Colon (tissue), 2 donors: ENCODE measurements around the gene SLC24A3.

Experiments
- FAIRE-seq: peaks from 2 replicates; lab custom pipeline; 2012; peaks lifted over from hg19 to GRCh38; lab: Jason Lieb, UNC
- donor health status: control.
- donor health status: control.

The SLC24A3 gene

DNA sequence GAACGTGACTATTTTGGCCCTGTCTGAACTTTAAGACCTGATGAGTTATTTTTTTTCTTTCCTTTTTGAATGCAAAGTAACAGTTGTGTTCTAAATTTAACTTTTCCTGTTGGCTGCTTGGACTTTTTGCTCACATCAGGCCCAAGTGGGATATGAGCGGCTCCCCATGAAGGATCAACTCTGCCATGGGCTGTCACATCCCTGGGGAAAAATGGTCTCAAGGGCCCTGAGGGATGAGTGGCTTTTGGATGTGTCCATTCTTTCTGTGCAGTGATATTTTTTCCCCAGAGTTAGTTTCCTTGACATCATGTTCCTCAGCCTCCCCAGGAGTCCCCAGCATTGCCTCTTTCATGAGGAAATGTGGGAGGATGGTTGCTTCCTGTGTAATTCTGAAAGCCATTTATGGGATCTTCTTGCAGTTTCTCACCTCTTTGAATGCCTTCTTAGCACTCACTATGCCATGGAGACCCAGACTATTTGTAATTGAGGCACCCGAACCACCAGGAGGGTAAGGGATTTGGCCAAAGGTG lies 92.5 kb downstream of the SLC24A3 start:
- FAIRE-seq = no peak

DNA sequence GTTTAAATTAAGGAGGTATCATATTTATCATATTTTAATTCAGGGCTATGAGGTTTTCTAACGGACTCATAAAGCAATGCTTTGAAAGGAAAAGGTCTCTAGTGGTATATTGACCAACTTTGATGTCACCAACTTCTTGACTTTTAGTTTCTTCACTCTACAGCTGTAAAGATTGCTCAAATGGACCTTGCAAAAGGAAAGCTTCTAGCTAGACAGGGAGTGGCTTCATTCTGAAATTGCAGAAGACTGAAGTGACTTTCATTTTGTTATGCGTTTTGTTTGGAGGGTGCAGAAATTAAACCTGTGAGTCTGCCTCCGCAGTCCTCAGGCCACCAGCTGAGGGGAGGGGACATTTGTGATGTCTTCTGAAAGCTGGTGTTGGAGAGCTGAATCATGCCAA lies 95.7 kb downstream of the SLC24A3 start:
- no peak for FAIRE-seq

DNA sequence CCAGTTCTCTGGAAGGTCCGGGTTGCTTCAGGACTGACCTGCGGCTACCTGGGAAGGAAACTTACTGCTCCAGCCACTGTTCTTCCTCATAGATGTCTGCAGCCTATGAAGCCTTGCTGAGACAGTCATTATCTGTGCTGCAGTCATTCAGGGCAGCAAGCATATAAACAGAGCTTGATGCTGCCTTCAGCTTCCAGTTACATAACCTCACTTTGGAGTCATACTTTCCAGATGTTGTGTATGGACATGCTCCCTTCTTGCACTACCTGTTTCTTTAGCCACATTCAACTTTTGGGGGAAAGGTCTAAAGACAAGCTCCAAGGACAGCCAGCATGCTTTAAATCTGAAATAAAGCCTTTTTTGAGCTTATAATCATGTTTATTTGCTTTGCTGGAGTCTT lies 98.1 kb downstream of the SLC24A3 start:
- no peak for FAIRE-seq

- FAIRE-seq = no peak
Observed at GRCh38 chr20:19313342-19314069, 101.1 kb downstream of the SLC24A3 start.

DNA sequence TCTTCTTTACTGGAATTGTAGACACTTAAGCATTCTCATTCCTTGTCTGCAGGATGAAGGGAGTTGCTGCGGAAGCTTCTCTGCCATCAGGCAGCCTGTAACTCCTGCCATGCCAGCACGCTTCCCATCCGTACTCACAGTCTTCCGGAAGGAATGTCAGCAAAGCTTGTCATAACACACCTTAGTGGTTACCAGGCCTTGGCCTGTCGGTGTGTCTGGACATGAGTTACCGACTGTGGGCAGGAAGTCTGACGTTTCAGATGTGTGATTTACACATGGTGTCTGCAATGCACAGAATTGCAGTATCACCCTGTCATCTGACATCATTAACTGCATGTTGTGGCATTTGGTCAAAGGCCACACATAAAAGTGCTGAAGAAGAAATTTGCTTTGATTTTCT lies 102.2 kb downstream of the SLC24A3 start:
- FAIRE-seq = no peak

- no peak for FAIRE-seq
Observed at GRCh38 chr20:19317237-19318069, 105.0 kb downstream of the SLC24A3 start.

DNA sequence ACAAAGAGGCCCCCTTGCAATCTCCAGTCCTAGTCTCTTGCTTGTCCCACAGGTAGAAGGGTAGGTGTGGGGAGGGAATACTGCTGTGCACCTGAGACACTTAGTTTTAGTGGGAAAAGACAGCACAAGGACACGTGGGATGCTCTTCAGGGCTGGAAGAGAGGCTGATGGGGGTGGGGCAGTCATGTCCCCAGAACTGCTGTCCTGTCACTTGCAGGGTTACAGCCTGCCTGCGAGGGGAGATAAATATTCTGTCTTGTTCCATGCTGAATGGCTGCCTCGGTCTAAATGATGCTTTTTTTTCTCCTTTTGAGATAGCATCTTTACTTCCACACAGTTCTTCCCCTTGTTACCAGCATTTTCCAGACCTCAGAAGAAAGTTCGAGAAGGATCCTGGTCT lies 106.2 kb downstream of the SLC24A3 start:
- FAIRE-seq = no peak

DNA sequence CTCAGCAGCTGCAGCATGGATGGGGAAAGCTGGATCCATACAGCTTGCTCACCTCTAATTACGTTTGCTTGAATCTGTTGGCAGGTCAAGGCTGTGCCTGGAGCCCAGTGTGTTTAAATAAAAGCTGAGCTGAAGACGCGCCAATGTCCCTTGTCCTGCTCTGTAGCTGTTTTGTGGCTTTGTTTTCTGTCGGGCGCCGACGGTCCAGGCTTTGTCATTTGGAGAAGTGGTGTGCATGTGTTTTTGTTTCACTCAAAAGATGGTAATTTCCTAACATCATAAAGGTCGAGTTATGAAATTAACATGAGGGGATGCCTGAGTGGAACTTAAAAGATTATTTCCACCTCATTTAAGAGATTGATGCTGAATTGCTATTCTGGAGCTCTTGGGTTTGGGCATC lies 107.6 kb downstream of the SLC24A3 start:
- FAIRE-seq = no peak

DNA sequence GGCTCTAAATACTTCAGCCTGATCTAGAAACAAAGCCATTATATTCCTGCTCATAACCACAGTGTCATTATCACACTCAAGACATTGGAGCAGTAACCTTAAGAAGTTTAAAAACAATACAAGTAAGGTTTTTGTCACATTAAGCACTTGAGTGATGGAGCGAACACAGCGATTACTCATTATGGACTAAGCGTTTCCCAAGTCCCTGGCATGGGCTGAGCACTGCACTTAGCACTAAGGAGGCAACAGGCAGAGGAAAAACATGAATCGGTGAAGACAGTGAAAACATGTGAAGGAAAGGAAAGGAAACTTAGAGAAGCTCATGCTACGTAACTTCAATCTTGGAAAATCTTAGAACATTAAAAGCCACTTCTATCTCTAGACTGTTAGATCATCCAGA lies 108.7 kb downstream of the SLC24A3 start:
- FAIRE-seq = no peak

GRCh38 chr20:19322061-19322985 lies 109.9 kb downstream of the SLC24A3 start:
- FAIRE-seq = no peak

- FAIRE-seq = no peak
Observed at GRCh38 chr20:19327401-19327800, 115.0 kb downstream of the SLC24A3 start.

- no peak for FAIRE-seq
Observed at GRCh38 chr20:19328676-19329075, 116.2 kb downstream of the SLC24A3 start.

- no peak for FAIRE-seq
Observed at GRCh38 chr20:19330038-19330437, 117.6 kb downstream of the SLC24A3 start.

GRCh38 chr20:19330731-19331130 lies 118.3 kb downstream of the SLC24A3 start:
- no peak for FAIRE-seq

- no peak for FAIRE-seq
Observed at GRCh38 chr20:19333563-19333962, 121.1 kb downstream of the SLC24A3 start.

DNA sequence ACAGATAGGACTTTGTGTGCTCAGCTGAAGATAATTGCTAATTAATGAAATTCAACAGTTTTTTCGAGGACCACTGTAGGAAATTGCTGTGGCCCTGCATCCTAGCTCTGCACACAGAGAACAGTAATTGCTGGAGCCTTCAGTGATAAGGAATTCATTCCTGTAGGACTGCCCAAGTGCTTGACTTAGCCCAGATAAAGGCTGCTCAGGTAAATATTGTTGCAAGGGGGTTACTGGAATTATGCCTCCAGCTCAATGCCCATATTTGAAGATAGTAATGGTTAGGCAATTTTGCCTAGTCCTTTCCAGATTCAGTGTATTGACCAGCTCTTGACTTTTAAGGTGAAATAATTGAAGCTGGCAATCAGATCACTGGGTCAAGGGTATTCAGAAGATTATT lies 122.9 kb downstream of the SLC24A3 start:
- no peak for FAIRE-seq

- FAIRE-seq = no peak
Observed at GRCh38 chr20:19335916-19336315, 123.5 kb downstream of the SLC24A3 start.

DNA sequence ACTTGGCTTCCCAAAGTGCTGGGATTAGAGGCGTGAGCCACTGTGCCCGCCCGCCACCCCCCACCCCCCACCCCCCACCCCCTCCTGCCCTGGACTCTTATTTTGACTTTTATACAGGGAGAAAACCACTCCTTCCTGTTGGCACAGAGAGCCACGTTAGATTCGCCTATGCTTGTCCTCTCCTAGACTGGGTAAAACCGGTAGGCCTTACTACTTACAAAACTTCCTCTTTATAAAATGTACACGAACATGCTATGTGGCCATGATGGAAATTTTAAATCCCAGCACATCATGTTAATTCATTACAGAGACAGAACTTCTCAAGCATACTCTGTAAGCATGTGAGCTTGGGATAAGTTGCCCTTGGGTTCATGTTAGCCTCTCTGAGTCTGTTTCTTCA lies 124.2 kb downstream of the SLC24A3 start:
- no peak for FAIRE-seq

GRCh38 chr20:19338380-19338779 lies 125.9 kb downstream of the SLC24A3 start:
- no peak for FAIRE-seq

GRCh38 chr20:19338960-19339359 lies 126.5 kb downstream of the SLC24A3 start:
- no peak for FAIRE-seq

- FAIRE-seq = no peak
Observed at GRCh38 chr20:19341348-19342053, 129.1 kb downstream of the SLC24A3 start.

DNA sequence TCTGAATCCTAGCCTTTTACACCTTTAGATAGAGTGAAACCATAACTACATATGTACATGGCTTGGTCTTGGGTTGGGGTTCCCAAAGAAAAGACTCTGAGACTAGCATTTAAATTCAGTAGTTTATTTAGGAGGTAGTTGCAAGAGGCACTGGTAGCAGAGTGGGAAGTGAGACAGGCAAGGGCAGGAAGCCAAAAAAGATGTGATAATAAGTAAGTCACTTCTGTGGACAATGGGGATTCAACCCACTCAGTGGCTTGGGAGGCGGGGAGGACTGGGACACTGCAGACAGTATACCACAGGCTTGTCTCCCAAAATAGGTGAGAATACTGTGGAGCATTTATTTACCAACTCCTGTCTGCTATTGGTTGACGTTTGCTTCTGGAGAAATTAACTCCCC lies 131.9 kb downstream of the SLC24A3 start:
- FAIRE-seq = no peak
